Measurements from ENCODE around the gene PJA1. TPM values are rescaled to one million over a fixed set of nuclear protein-coding genes. Genes with fewer than 3 reads are reported as not detected.
A peak's percentile ranks its signal among the peaks of the same experiment; 100 is the strongest.

PJA1 gene
- total RNA-seq, 1 donor from 2014 or later = 55.5 TPM

DNA sequence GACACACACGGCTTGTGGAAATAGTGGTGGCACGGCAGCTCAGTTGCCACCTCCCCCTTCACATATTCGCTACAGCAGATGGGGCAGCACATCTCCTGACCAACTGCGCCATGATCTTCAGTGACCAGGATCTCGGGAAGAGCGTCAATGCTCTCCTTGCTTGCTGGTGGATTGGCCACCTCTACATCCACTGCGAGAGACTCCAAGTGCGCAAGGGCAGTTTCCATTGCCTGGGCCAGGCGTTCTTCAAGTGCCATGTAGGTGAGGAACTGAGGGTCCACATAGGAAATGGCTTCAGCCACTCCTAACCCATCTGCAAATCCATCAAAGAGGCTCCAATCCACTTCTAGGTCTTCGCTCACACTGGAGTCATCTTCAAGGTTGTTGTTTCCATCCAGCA lies 3.9 kb downstream of the PJA1 start:
- Histone ChIP-seq H3K4me3 (ENCODE audit: low read depth, low read length) (no peak overlapping the region), H3K27me3 (ENCODE audit: control insufficient read depth, insufficient read depth, low read length) (no peaks in the 10 kb centered on the region), H3K36me3 (ENCODE audit: control insufficient read depth, insufficient read depth, low read length) (no peaks in the 10 kb centered on the region)
- DNase-seq (ENCODE audit: low read depth) (no peak), FAIRE-seq (peak; percentile 94)
- TF ChIP-seq, protein P1, sequence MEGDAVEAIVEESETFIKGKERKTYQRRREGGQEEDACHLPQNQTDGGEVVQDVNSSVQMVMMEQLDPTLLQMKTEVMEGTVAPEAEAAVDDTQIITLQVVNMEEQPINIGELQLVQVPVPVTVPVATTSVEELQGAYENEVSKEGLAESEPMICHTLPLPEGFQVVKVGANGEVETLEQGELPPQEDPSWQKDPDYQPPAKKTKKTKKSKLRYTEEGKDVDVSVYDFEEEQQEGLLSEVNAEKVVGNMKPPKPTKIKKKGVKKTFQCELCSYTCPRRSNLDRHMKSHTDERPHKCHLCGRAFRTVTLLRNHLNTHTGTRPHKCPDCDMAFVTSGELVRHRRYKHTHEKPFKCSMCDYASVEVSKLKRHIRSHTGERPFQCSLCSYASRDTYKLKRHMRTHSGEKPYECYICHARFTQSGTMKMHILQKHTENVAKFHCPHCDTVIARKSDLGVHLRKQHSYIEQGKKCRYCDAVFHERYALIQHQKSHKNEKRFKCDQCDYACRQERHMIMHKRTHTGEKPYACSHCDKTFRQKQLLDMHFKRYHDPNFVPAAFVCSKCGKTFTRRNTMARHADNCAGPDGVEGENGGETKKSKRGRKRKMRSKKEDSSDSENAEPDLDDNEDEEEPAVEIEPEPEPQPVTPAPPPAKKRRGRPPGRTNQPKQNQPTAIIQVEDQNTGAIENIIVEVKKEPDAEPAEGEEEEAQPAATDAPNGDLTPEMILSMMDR (IDR thresholded peaks at IDR 0.05; ENCODE audit: insufficient read depth, low read length, severe bottlenecking) = no peak

DNA sequence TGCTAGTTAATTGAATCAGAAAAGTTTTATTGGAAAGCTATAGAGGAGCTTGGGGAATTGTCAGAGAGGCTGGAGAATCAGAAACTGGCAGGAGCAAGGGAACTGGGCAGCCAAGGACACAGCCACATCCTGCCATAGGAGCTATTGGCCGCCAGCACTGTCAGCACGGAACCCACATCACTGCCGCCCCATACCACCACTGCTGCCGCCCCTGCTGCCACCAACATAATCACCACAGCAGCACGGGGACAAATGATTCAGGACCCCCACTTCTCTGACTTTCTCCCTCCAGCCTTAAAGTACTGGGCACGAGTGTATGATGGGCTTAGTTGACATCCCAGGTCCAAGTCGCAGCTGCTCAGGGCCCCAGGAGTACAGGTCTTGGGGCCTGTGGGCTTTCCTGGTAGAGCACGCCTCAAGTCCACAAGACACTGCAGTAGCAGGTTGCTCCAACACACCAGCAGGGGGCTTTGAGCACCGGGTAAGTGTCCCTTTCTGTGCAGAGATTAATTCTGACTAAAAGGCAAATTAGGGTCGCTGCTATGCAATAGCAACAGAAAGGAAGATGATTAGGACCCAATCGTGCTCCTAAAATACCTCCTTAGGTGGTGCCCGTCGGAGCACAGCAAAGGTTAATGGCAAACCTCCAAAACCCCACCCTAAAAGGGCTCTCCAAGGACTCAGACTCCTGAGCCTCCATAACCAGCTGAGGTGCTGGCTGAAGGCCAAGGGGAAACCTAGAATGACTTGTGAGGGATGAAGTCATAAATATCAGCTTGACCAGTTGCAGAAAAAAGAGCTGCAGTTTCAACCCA lies 6.9 kb downstream of the PJA1 start:
- no peak for FAIRE-seq

DNA sequence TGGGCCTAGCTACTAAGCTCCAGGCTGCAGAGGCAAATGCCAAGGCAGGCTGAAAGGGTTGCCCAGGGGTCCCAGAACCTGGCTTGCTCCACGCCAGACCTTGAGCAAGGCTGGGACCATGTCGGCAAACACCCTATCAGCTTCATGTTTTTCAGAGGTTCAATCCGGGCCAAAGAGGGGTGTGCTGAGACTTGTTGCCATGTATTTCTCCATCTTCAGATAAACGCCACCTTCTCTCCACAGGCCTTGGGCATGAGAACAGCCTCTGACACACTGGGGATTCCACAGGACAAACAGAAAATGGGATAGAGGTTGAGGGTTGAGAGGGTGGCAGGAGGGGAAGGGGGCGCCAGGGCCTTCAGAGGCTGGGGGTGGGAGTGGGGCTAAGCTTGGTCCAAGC lies 8.6 kb downstream of the PJA1 start:
- no peaks in the 10 kb centered on the region for H3K36me3 ChIP-seq (ENCODE audit: control insufficient read depth, insufficient read depth, low read length)
- FAIRE-seq = no peak
- H3K27me3 ChIP-seq (ENCODE audit: control insufficient read depth, insufficient read depth, low read length) = no peaks in the 10 kb centered on the region
- no peak overlapping the region for H3K4me3 ChIP-seq (ENCODE audit: low read depth, low read length)
- TF ChIP-seq, protein P1 (IDR thresholded peaks at IDR 0.05; ENCODE audit: insufficient read depth, low read length, severe bottlenecking) = no peak
- DNase-seq (ENCODE audit: low read depth) = no peak

More for the DNA sequence above, 6.9 kb downstream of the PJA1 start:
- Histone ChIP-seq H3K27me3 (ENCODE audit: control insufficient read depth, insufficient read depth, low read length) (no peaks in the 10 kb centered on the region), H3K4me3 (ENCODE audit: low read depth, low read length) (no peak overlapping the region), H3K36me3 (ENCODE audit: control insufficient read depth, insufficient read depth, low read length) (no peaks in the 10 kb centered on the region)
- TF ChIP-seq, protein P1 (IDR thresholded peaks at IDR 0.05; ENCODE audit: insufficient read depth, low read length, severe bottlenecking) = peak; percentile 58
- peak; percentile 83 for DNase-seq (ENCODE audit: low read depth)

DNA sequence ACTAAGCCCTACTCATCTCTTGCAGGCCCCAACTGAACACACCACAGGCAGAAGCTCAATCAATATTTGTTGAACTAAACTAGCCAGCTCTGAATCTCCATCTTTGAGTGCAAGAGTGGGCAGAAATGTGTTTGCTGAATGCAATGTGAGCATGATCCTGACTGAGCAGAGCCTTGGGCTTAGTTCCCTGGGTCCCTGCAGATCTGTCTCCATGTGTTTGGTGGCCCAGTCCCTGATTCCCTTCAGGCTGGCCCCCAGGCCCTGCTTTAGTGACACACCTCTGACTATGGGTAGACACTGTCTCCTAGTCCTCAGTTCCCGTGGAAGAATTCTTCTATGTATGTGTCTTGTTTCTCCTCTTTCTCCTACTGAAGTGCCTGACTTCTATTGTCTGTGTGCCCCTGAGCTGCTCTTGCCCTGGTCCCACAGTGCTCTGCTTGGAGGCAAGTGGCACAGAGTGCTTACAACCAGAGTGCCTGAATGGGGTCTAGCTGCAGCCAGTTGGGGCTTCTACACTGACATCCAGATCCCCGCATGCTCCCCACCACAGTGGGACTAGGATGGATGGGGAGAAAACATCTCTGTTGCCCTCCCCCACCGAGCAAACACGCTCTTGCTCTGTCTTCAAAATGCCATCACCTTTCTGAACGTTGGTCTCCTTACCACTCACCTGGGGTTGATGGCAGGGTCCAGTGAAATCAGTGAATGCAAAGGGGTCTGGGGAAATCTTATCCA lies 9.3 kb downstream of the PJA1 start:
- no peak overlapping the region for H3K4me3 ChIP-seq (ENCODE audit: low read depth, low read length)
- FAIRE-seq (peak; percentile 70), DNase-seq (ENCODE audit: low read depth) (no peak)

DNA sequence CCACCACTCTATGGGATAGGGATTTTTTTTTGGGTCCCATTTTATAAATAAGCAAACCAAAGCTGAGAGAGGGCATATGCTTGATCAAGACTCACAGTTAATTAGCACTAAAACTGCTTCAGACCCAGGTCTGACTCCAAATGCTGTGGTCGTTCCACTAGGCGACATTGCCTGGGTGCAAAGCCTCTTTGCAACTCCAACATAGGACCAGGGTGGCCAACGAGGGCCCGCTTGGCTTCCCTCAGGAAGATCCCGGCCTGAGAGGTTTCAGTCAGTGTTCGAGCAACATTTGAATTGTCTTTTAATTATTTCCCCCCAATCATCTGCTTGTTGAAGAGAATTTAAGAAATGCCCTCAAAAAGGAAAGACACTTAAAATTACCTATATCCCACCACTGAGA lies 11.2 kb downstream of the PJA1 start:
- TF ChIP-seq, protein P1 (IDR thresholded peaks at IDR 0.05; ENCODE audit: insufficient read depth, low read length, severe bottlenecking) = no peak
- no peak overlapping the region for H3K4me3 ChIP-seq (ENCODE audit: low read depth, low read length)
- no peaks in the 10 kb centered on the region for H3K27me3 ChIP-seq (ENCODE audit: control insufficient read depth, insufficient read depth, low read length)
- DNase-seq (ENCODE audit: low read depth) (no peak), FAIRE-seq (no peak)
- H3K36me3 ChIP-seq (ENCODE audit: control insufficient read depth, insufficient read depth, low read length) = no peaks in the 10 kb centered on the region

More for the DNA sequence above, 9.3 kb downstream of the PJA1 start:
- Histone ChIP-seq H3K36me3 (ENCODE audit: control insufficient read depth, insufficient read depth, low read length) (no peaks in the 10 kb centered on the region), H3K27me3 (ENCODE audit: control insufficient read depth, insufficient read depth, low read length) (no peaks in the 10 kb centered on the region)
- TF ChIP-seq, protein P1 (IDR thresholded peaks at IDR 0.05; ENCODE audit: insufficient read depth, low read length, severe bottlenecking) = no peak
